HepG2 (cell line): ENCODE data around the gene C5AR1. TPM values are rescaled to one million over a fixed set of nuclear protein-coding genes. Genes with fewer than 3 reads are reported as not detected.

ENCODE experiments used
- GABPB1 ChIP-seq: IDR thresholded peaks from 2 replicates; pipeline ENCODE4 v1.6.1; 2016; ENCODE audit warnings: mild to moderate bottlenecking, missing genetic modification reagents, moderate library complexity, missing compliant biosample characterization
- GZF1 ChIP-seq: sonication (generic); formaldehyde crosslinking; IDR thresholded peaks from 2 replicates; pipeline ENCODE4 v1.5.1; 2020; ENCODE audit warnings: mild to moderate bottlenecking, missing genetic modification reagents
- HMGXB4 ChIP-seq, 2 experiments: sonication (generic) in 1 of 2; formaldehyde crosslinking in 1 of 2; IDR thresholded peaks; 2 replicates each; pipeline versions ENCODE4 v1.4.0 to v1.6.1; 2018 to 2020; ENCODE audit warnings: missing genetic modification reagents in 2 of 2, borderline replicate concordance in 1 of 2, low read depth in 1 of 2, mild to moderate bottlenecking in 1 of 2, missing biosample characterization in 1 of 2
- HNRNPK ChIP-seq: fragments of 200-400 bp; formaldehyde crosslinking; IDR thresholded peaks from 2 replicates; pipeline ENCODE4 v1.6.1; 2018; ENCODE audit warnings: low read length, low read depth, moderate library complexity, mild to moderate bottlenecking; ENCODE audit not compliant: poor library complexity, severe bottlenecking
- IKZF5 ChIP-seq: IDR thresholded peaks from 2 replicates; pipeline ENCODE4 v1.6.1; 2018; ENCODE audit warnings: missing genetic modification reagents, mild to moderate bottlenecking, missing compliant biosample characterization
- MXD3 ChIP-seq: IDR thresholded peaks from 2 replicates; pipeline ENCODE4 v1.6.1; 2016; ENCODE audit warnings: mild to moderate bottlenecking, missing biosample characterization, missing genetic modification reagents
- NFKBIZ ChIP-seq: IDR thresholded peaks from 2 replicates; pipeline ENCODE4 v1.6.1; 2018; ENCODE audit warnings: missing genetic modification reagents, missing compliant biosample characterization
- SOX5 ChIP-seq: IDR thresholded peaks from 2 replicates; pipeline ENCODE4 v1.6.1; 2016; ENCODE audit warnings: borderline replicate concordance
- SP140L ChIP-seq: sonication (generic); formaldehyde crosslinking; IDR thresholded peaks from 2 replicates; pipeline ENCODE4 v1.4.0; 2020; ENCODE audit warnings: missing genetic modification reagents, borderline replicate concordance
- SPEN ChIP-seq: sonication (generic); formaldehyde crosslinking; IDR thresholded peaks from 2 replicates; pipeline ENCODE4 v1.5.1; 2020; ENCODE audit warnings: low read depth, mild to moderate bottlenecking, missing genetic modification reagents
- TFAP4 ChIP-seq: sonication (generic); IDR thresholded peaks from 2 replicates; pipeline ENCODE4 v1.6.1; 2016; ENCODE audit warnings: low read depth, borderline replicate concordance
- YEATS4 ChIP-seq: sonication (generic); formaldehyde crosslinking; IDR thresholded peaks from 2 replicates; pipeline ENCODE4 v1.4.0; 2020; ENCODE audit warnings: missing genetic modification reagents, borderline replicate concordance
- ZNF18 ChIP-seq: sonication (generic); formaldehyde crosslinking; IDR thresholded peaks from 2 replicates; pipeline ENCODE4 v1.8.0; 2022; ENCODE audit warnings: mild to moderate bottlenecking, missing genetic modification reagents; ENCODE audit not compliant: insufficient replicate concordance
- ZNF44 ChIP-seq: sonication (generic); formaldehyde crosslinking; IDR thresholded peaks from 2 replicates; pipeline ENCODE4 v1.5.1; 2020; ENCODE audit warnings: mild to moderate bottlenecking, missing genetic modification reagents
- ZNF644 ChIP-seq: IDR thresholded peaks from 2 replicates; pipeline ENCODE4 v1.6.1; 2016; ENCODE audit warnings: low read depth
- ZNF703 ChIP-seq: sonication (generic); formaldehyde crosslinking; IDR thresholded peaks from 2 replicates; pipeline ENCODE4 v1.5.1; 2020; ENCODE audit warnings: missing genetic modification reagents, mild to moderate bottlenecking, moderate library complexity, borderline replicate concordance
- ZNF776 ChIP-seq: sonication (generic); formaldehyde crosslinking; IDR thresholded peaks from 2 replicates; pipeline ENCODE4 v1.4.0; 2020; ENCODE audit warnings: mild to moderate bottlenecking, missing genetic modification reagents
- ZSCAN29 ChIP-seq: sonication (generic); formaldehyde crosslinking; conservative IDR thresholded peaks from 2 replicates; pipeline ENCODE4 v1.4.0; 2020; ENCODE audit warnings: mild to moderate bottlenecking, missing genetic modification reagents
- polyA plus RNA-seq, 8 experiments: library from polyadenylated mRNA; depleted of rRNA in 3 of 8; stranded (reverse) in 7 of 8; unstranded in 1 of 8; fragments of >200 nt; fragmentation: Illumina TruSeq in 4 of 8; extraction: Trizol in 4 of 8; gene quantifications; 2 replicates each; pipeline versions ENCODE4 v1.2.1 to v1.2.3, GENCODE V29; 2011 to 2016; ENCODE audit warnings: low read depth in 4 of 8, missing spikeins in 1 of 8, mixed read lengths in 1 of 8; ENCODE audit not compliant: insufficient read depth in 1 of 8
- total RNA-seq, 5 experiments: library from RNA; depleted of rRNA; stranded (reverse); fragments of >200 nt; fragmentation: Illumina TruSeq; extraction: Trizol; gene quantifications; 2 replicates each; pipeline ENCODE4 v1.2.3, GENCODE V29; 2016; ENCODE audit warnings: low read depth in 1 of 5
- TF ChIP-seq, protein P1 (sequence below): IDR thresholded peaks from 2 replicates; pipeline ENCODE4 v1.6.1; 2016; ENCODE audit warnings: mild to moderate bottlenecking

C5AR1 gene
- total and polyA plus RNA-seq, 2 of the 13 experiments (the other 11 are each of a cell fraction or from before 2014, with no cell fraction given): 0.07 to 1.6 TPM

- TF ChIP-seq MXD3: peak; percentile 70
- TF ChIP-seq ZNF18: no peak
- peak; percentile 33 for TF ChIP-seq HNRNPK
- TF ChIP-seq, protein P1, sequence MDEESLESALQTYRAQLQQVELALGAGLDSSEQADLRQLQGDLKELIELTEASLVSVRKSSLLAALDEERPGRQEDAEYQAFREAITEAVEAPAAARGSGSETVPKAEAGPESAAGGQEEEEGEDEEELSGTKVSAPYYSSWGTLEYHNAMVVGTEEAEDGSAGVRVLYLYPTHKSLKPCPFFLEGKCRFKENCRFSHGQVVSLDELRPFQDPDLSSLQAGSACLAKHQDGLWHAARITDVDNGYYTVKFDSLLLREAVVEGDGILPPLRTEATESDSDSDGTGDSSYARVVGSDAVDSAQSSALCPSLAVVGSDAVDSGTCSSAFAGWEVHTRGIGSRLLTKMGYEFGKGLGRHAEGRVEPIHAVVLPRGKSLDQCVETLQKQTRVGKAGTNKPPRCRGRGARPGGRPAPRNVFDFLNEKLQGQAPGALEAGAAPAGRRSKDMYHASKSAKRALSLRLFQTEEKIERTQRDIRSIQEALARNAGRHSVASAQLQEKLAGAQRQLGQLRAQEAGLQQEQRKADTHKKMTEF (CRISPR knock-in tag): peak; percentile 45; the same call in 1 of the 2 replicates
- TF ChIP-seq SP140L: no peak; the same call in 1 of the 2 replicates
- peak; percentile 33; the same call in 1 of the 2 replicates for TF ChIP-seq TFAP4
- TF ChIP-seq ZNF644 (CRISPR knock-in tag): no peak
- TF ChIP-seq SOX5 (CRISPR knock-in tag): 0 out of 2 replicates have a peak, but pooled peaks have one; percentile 33
- TF ChIP-seq GABPB1 (CRISPR knock-in tag): peak; percentile 95
- TF ChIP-seq NFKBIZ: no peak
- TF ChIP-seq ZNF44: no peak; the same call in 1 of the 2 replicates
- TF ChIP-seq IKZF5 (CRISPR knock-in tag): no peak
- peak; percentile 65; the same call in 1 of the 2 replicates for TF ChIP-seq ZSCAN29 (CRISPR knock-in tag)
- peak; percentile 73 for TF ChIP-seq SPEN (CRISPR knock-in tag)
- TF ChIP-seq ZNF703 (CRISPR knock-in tag): no peak
- TF ChIP-seq ZNF776: no peak
- TF ChIP-seq GZF1 (CRISPR knock-in tag): no peak
- TF ChIP-seq YEATS4 (CRISPR knock-in tag): peak; percentile 78
- TF ChIP-seq HMGXB4 (CRISPR knock-in tag; IDR thresholded peaks at IDR 0.05; ENCODE audit: borderline replicate concordance in 1 of 2, low read depth in 1 of 2): peak; percentile 74 to 80
Observed at GRCh38 chr19:47348819-47349795, 39.4 kb downstream of the C5AR1 start, which contains the start of gene DHX34 (continued).
